IMR-90 (cell line): Measurements from ENCODE around the gene LYSMD2. TPM values are rescaled to one million over a fixed set of nuclear protein-coding genes. Genes with fewer than 3 reads are reported as not detected.

Source experiments
- ATAC-seq: fragments of 200-7000 bp; cut with Tn5 transposase; 2 replicates; pipeline ENCODE4 v1.9.1; 2020; ENCODE audit warnings: low read depth, mild to moderate bottlenecking, moderate library complexity
- BruUV-seq: library from RNA; stranded (reverse); fragments of 400-500 nt; replicated peaks from 2 replicates; lab custom pipeline; 2021; lab: Mats Ljungman, UMichigan
- CTCF ChIA-PET: fragments of 300-600 bp; formaldehyde crosslinking; extraction: SDS; loops from one replicate; lab custom pipeline; 2021; ENCODE audit warnings: antibody characterized with exemption; lab: Yijun Ruan, JAX
- POLR2A ChIA-PET: fragments of 300-600 bp; sonication (Branson Sonifier 250); formaldehyde crosslinking; loops from one replicate; lab custom pipeline; 2022; ENCODE audit warnings: antibody characterized with exemption; ENCODE audit not compliant: unreplicated experiment; lab: Charles Lee
- DNase-seq: peaks from one replicate; pipeline ENCODE4 v3.0.0; 2013
- H2AFZ ChIP-seq: replicated peaks from 2 replicates; pipeline ENCODE3; 2013; ENCODE audit warnings: low read length, mild to moderate bottlenecking; ENCODE audit not compliant: poor library complexity
- H2AK5ac ChIP-seq: 2 replicates; pipeline ENCODE4 v1.6.1; 2013; ENCODE audit warnings: low read depth, low read length, inconsistent platforms
- H2AK9ac ChIP-seq: replicated peaks from 2 replicates; pipeline ENCODE3; 2013; ENCODE audit warnings: mild to moderate bottlenecking, low read depth, low read length, moderate library complexity; ENCODE audit not compliant: poor library complexity
- H2BK120ac ChIP-seq: 2 replicates; pipeline ENCODE4 v1.6.1; 2013; ENCODE audit warnings: low read depth, low read length, inconsistent platforms
- H2BK15ac ChIP-seq: 3 replicates; pipeline ENCODE4 v1.6.1; 2013; ENCODE audit warnings: low read depth, low read length, inconsistent platforms
- H2BK20ac ChIP-seq: 2 replicates; pipeline ENCODE4 v1.6.1; 2013; ENCODE audit warnings: low read depth, mild to moderate bottlenecking, inconsistent platforms, low read length, moderate library complexity
- H2BK5ac ChIP-seq: 2 replicates; pipeline ENCODE4 v1.6.1; 2013; ENCODE audit warnings: mild to moderate bottlenecking, low read depth, low read length, inconsistent platforms; ENCODE audit not compliant: poor library complexity, severe bottlenecking
- H3K14ac ChIP-seq: replicated peaks from 2 replicates; pipeline ENCODE4 v1.6.1; 2013; ENCODE audit warnings: low read depth, low read length, inconsistent platforms
- H3K18ac ChIP-seq: 2 replicates; pipeline ENCODE4 v1.6.1; 2013; ENCODE audit warnings: low read depth, low read length, control low read depth
- H3K23ac ChIP-seq: 2 replicates; pipeline ENCODE4 v1.6.1; 2013; ENCODE audit warnings: low read depth, low read length, inconsistent platforms
- H3K27ac ChIP-seq: 2 replicates; pipeline ENCODE4 v1.5.1; 2013; ENCODE audit warnings: mild to moderate bottlenecking, control low read depth, low read length; ENCODE audit not compliant: insufficient read depth
- H3K27me3 ChIP-seq: 2 replicates; pipeline ENCODE4 v1.6.1; 2013; ENCODE audit warnings: low read length; ENCODE audit not compliant: control insufficient read depth, insufficient read depth
- H3K36me3 ChIP-seq: 2 replicates; pipeline ENCODE4 v1.6.1; 2013; ENCODE audit warnings: low read length, mixed read lengths; ENCODE audit not compliant: control insufficient read depth, insufficient read depth
- H3K4ac ChIP-seq: 2 replicates; pipeline ENCODE4 v1.6.1; 2013; ENCODE audit warnings: low read depth, low read length, inconsistent platforms
- H3K4me1 ChIP-seq: 2 replicates; pipeline ENCODE4 v1.6.1; 2013; ENCODE audit warnings: low read length, mixed read lengths; ENCODE audit not compliant: control insufficient read depth, insufficient read depth
- H3K4me2 ChIP-seq: 2 replicates; pipeline ENCODE4 v1.6.1; 2013; ENCODE audit warnings: low read depth, mild to moderate bottlenecking, control low read depth, low read length, moderate library complexity
- H3K4me3 ChIP-seq: 2 replicates; pipeline ENCODE4 v1.5.1; 2013; ENCODE audit warnings: low read depth, mild to moderate bottlenecking, control low read depth, low read length, moderate library complexity; ENCODE audit not compliant: insufficient read depth
- H3K56ac ChIP-seq: 2 replicates; pipeline ENCODE4 v1.6.1; 2013; ENCODE audit warnings: low read length, inconsistent platforms; ENCODE audit not compliant: insufficient read depth; ENCODE audit errors: extremely low read depth
- H3K79me1 ChIP-seq, 2 experiments: 2 replicates each; pipeline ENCODE4 v1.6.1; 2013; ENCODE audit warnings: low read length in 2 of 2, inconsistent platforms in 1 of 2, low read depth in 1 of 2
- H3K9ac ChIP-seq: 2 replicates; pipeline ENCODE4 v1.6.1; 2013; ENCODE audit warnings: low read depth, low read length, control low read depth
- H3K9me1 ChIP-seq: 2 replicates; pipeline ENCODE4 v1.6.1; 2013; ENCODE audit warnings: low read length, inconsistent platforms; ENCODE audit not compliant: insufficient read depth
- H3K9me3 ChIP-seq: 2 replicates; pipeline ENCODE4 v1.6.1; 2013; ENCODE audit warnings: low read length; ENCODE audit not compliant: control insufficient read depth, insufficient read depth
- H4K20me1 ChIP-seq: 2 replicates; pipeline ENCODE4 v1.6.1; 2013; ENCODE audit warnings: low read length, inconsistent platforms; ENCODE audit not compliant: insufficient read depth
- H4K5ac ChIP-seq: 2 replicates; pipeline ENCODE4 v1.6.1; 2013; ENCODE audit warnings: mild to moderate bottlenecking, low read depth, low read length, control low read depth
- H4K8ac ChIP-seq, 2 experiments: 2 replicates each; pipeline ENCODE4 v1.6.1; 2013; ENCODE audit warnings: low read depth in 2 of 2, low read length in 2 of 2, control low read depth in 1 of 2, inconsistent platforms in 1 of 2
- H4K91ac ChIP-seq: 2 replicates; pipeline ENCODE4 v1.6.1; 2013; ENCODE audit warnings: low read depth, low read length, inconsistent platforms; ENCODE audit not compliant: insufficient read depth
- BHLHE40 ChIP-seq: fragments of 150-350 bp; IDR thresholded peaks from 2 replicates; pipeline ENCODE4 v1.6.1; 2016; ENCODE audit warnings: mild to moderate bottlenecking, low read depth, low read length
- CEBPB ChIP-seq: IDR thresholded peaks from 2 replicates; pipeline ENCODE4 v1.6.1; 2012; ENCODE audit warnings: low read depth, low read length, improper control_type of control experiment
- CHD1 ChIP-seq: IDR thresholded peaks from 2 replicates; pipeline ENCODE4 v1.6.1; 2012; ENCODE audit warnings: low read depth, low read length, improper control_type of control experiment
- CTCF ChIP-seq: conservative IDR thresholded peaks from 2 replicates; pipeline ENCODE4 v1.5.1; 2012; ENCODE audit warnings: mild to moderate bottlenecking, low read depth, low read length, improper control_type of control experiment
- ELK1 ChIP-seq: fragments of 150-350 bp; IDR thresholded peaks from 2 replicates; pipeline ENCODE4 v1.6.1; 2016; ENCODE audit warnings: low read depth, mild to moderate bottlenecking, low read length, moderate library complexity, borderline replicate concordance
- FOS ChIP-seq: fragments of 150-350 bp; IDR thresholded peaks from 2 replicates; pipeline ENCODE4 v1.6.1; 2016; ENCODE audit warnings: low read depth, low read length
- MAZ ChIP-seq: IDR thresholded peaks from 2 replicates; pipeline ENCODE4 v1.6.1; 2012; ENCODE audit warnings: low read depth, mild to moderate bottlenecking, low read length, improper control_type of control experiment, moderate library complexity, borderline replicate concordance
- MXI1 ChIP-seq: IDR thresholded peaks from 2 replicates; pipeline ENCODE4 v1.6.1; 2012; ENCODE audit warnings: low read depth, mild to moderate bottlenecking, low read length, moderate library complexity, borderline replicate concordance
- NFE2L2 ChIP-seq: fragments of 150-350 bp; IDR thresholded peaks from 2 replicates; pipeline ENCODE4 v1.6.1; 2016; ENCODE audit warnings: low read depth, mild to moderate bottlenecking, low read length
- RFX5 ChIP-seq: IDR thresholded peaks from 2 replicates; pipeline ENCODE4 v1.8.0; 2012; ENCODE audit warnings: low read depth, mild to moderate bottlenecking, low read length, moderate library complexity
- SMC3 ChIP-seq: fragments of 150-350 bp; IDR thresholded peaks from 2 replicates; pipeline ENCODE4 v1.6.1; 2016; ENCODE audit warnings: low read depth, mild to moderate bottlenecking, antibody characterized with exemption, low read length, moderate library complexity
- WGBS, 2 experiments: methylation state at CpG; one replicate each; pipeline versions ENCODE4 v1.1.5 to v1.1.7; 2013; ENCODE audit warnings: missing lambda C conversion rate in 2 of 2; ENCODE audit not compliant: insufficient read length in 1 of 2; ENCODE audit errors: extremely low coverage in 2 of 2; 5-methylcytosine and 5-hydroxymethylcytosine counted together
- dilution Hi-C: fragments of 300-500 bp; cut with HindIII; formaldehyde crosslinking; loops from one replicate; pipeline ENCODE4 v1.14.3; 2018; ENCODE audit warnings: low sequenced_read_pairs; ENCODE audit not compliant: unreplicated experiment
- in situ Hi-C: fragments of 300-500 bp; cut with MboI; formaldehyde crosslinking; loops from 3 replicates; pipeline ENCODE4 v1.14.3; 2019; ENCODE audit warnings: low sequenced_read_pairs, inconsistent platforms, mixed read lengths
- intact Hi-C: fragments of 100-400 bp; cut with micrococcal nuclease; formaldehyde crosslinking; loops from 2 replicates; pipeline ENCODE4 v1.10.0; 2022
- polyA plus RNA-seq, 3 experiments: library from polyadenylated mRNA; depleted of rRNA; stranded (reverse); fragments of >200 nt; gene quantifications; 2 replicates each; pipeline ENCODE4 v1.2.3, GENCODE V29; 2012; ENCODE audit warnings: low replicate concordance in 1 of 3
- total RNA-seq: library from RNA; depleted of rRNA; stranded (reverse); fragments of >200 nt; gene quantifications from 2 replicates; pipeline ENCODE4 v1.2.3, GENCODE V29; 2012

The LYSMD2 gene
- total and polyA plus RNA-seq, 2 of the 4 experiments (the other 2 are of a cell fraction) = 5.9 to 6.0 TPM

- DNase-seq (no peak), ATAC-seq (no peak)
- Histone ChIP-seq H3K4ac (no peak overlapping the region), H2BK120ac (no peak overlapping the region), H4K20me1 (no peaks in the 10 kb centered on the region), H3K14ac (no peak overlapping the region), H3K36me3 (no peaks in the 10 kb centered on the region), H3K27ac (no peak overlapping the region), H3K4me3 (no peak overlapping the region), H3K9me3 (no peaks in the 10 kb centered on the region), H2AFZ (no peak overlapping the region), H4K91ac (no peak overlapping the region), H3K4me1 (peaks cover 1% of the 10 kb centered on the region; the same call in 1 of the 2 replicates), H3K56ac (no peak overlapping the region), H2AK9ac (no peak overlapping the region), H3K23ac (no peak overlapping the region), H2BK5ac (no peak overlapping the region), H3K79me1 (no peaks in the 10 kb centered on the region), H4K8ac (no peak overlapping the region), H2BK15ac (no peak overlapping the region), H2AK5ac (no peak overlapping the region), H3K27me3 (no peaks in the 10 kb centered on the region), H3K4me2 (no peak overlapping the region), H2BK20ac (no peak overlapping the region), H3K18ac (no peak overlapping the region), H3K9ac (no peak overlapping the region), H3K9me1 (peaks cover 2% of the 10 kb centered on the region; the same call in 1 of the 2 replicates), H4K5ac (no peak overlapping the region)
- in situ Hi-C loops = no loop called here
- POLR2A ChIA-PET = no interaction called here
- CTCF ChIA-PET = no interaction called here
- dilution Hi-C loops = no loop called here
- TF ChIP-seq ELK1 (no peak), FOS (no peak), BHLHE40 (no peak), NFE2L2 (no peak), SMC3 (no peak), MXI1 (no peak), RFX5 (no peak), CEBPB (no peak), CTCF (no peak), MAZ (no peak), CHD1 (no peak)
- BruUV-seq = no TSS peak
- intact Hi-C loops = no loop called here
- 86% methylated on average over 2 of the region's 3 CpGs; no CpG with 5 or more reads in 1 of the 2 experiments for WGBS, 2 experiments
These were observed 18.7 kb downstream of the LYSMD2 start for GRCh38 chr15:51718746-51719145.
